ENCODE results near the gene RBM19.

Gene RBM19

DNA sequence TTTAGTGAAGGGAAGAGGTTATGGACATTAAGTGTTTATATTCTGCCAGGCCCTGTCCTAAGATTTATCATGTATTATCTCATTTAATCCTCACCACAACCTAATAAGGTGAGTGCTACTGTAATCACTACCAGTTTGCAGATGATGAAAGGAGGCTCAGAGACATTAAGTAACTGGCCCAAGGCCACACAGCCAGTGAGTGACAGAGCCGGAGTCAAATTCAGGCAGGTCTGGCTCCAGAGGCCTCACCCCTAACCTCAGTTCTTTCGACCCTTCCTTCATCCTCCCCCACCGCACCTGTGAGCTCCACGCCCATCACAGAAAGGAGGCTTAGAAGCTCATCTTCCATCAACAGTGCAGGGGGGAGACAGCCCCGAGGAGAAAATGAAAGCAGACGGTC is 197.3 kb downstream of the RBM19 start:
- no peak for TF ChIP-seq ZFX (IDR thresholded peaks at IDR 0.05)
- TF ChIP-seq, protein P1, sequence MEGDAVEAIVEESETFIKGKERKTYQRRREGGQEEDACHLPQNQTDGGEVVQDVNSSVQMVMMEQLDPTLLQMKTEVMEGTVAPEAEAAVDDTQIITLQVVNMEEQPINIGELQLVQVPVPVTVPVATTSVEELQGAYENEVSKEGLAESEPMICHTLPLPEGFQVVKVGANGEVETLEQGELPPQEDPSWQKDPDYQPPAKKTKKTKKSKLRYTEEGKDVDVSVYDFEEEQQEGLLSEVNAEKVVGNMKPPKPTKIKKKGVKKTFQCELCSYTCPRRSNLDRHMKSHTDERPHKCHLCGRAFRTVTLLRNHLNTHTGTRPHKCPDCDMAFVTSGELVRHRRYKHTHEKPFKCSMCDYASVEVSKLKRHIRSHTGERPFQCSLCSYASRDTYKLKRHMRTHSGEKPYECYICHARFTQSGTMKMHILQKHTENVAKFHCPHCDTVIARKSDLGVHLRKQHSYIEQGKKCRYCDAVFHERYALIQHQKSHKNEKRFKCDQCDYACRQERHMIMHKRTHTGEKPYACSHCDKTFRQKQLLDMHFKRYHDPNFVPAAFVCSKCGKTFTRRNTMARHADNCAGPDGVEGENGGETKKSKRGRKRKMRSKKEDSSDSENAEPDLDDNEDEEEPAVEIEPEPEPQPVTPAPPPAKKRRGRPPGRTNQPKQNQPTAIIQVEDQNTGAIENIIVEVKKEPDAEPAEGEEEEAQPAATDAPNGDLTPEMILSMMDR (conservative IDR thresholded peaks at IDR 0.05): no peak
- no peak overlapping the region for H3K27ac ChIP-seq

DNA sequence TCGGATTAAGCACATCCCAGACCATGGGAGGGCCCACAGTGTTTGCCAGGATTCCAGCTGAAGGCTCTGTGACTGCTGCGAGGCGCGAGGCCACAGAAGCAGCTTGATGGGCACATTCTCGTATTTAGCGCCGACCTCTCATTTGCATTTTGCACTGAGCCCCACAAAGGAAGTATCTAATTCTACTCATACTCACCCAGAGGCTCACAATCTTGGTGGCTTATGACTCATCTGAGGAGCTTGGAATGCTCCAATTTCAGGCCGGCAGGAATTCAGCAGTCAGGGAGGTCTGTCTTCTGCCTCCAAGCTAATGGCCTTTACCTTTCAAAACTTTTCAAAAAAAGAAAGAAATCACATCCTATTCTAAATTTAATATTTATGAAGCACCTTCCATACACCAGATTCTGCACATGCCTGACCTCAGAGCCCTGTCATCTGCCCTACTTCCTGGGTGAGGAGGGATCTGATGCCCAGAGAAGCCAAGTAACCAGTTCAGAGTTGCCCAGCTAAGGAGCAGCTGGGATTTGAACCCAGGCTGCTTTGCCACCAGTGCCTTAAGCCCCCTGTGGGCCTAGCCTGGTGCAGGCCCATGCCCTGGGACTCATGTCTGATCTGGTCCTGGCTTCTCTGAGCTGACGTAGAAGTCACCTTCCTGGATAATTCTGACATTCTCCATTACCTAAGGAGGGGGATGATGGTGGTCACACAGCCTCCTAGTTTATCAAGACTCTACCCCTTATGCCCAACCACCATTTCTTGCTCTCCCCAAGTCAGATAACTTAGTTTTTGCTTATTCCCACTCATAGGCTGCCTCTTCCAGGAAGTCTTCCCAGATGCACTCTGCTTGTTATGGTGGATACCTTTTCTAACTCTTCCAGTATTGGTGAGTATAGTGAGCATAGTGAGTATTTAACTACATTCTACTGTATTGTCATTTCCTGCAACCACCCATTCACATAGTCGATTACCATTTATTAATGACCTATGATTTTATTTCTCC is 198.9 kb downstream of the RBM19 start:
- H3K27ac ChIP-seq: no peak overlapping the region
- TF ChIP-seq, protein P1 (conservative IDR thresholded peaks at IDR 0.05): no peak
- TF ChIP-seq ZFX (IDR thresholded peaks at IDR 0.05): no peak
